ENCODE results near the gene PDCL2.

DNA sequence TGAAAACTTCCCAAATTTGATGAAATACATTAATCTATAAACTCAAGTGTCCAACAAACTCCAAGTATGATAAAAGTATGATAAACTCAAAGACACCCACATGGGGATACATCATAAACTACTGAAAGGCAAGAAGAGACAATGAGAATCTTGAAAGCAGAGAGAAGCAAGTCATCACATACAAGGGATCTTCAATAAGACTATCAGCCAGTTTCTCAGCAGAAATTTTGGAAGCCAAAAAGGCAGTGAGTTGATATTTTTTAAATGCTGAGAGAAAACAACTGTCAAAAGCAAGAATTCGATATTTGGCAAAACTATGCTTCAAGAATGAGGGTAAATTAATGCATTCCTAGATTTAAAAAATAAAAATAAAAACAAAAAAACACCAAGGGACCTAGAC lies 16.5 kb downstream of the PDCL2 start:
- no peak for TF ChIP-seq SP2 (IDR thresholded peaks at IDR 0.05; ENCODE audit: extremely low read depth, low read depth, low read length, poor library complexity, severe bottlenecking)
- TF ChIP-seq, protein P1, sequence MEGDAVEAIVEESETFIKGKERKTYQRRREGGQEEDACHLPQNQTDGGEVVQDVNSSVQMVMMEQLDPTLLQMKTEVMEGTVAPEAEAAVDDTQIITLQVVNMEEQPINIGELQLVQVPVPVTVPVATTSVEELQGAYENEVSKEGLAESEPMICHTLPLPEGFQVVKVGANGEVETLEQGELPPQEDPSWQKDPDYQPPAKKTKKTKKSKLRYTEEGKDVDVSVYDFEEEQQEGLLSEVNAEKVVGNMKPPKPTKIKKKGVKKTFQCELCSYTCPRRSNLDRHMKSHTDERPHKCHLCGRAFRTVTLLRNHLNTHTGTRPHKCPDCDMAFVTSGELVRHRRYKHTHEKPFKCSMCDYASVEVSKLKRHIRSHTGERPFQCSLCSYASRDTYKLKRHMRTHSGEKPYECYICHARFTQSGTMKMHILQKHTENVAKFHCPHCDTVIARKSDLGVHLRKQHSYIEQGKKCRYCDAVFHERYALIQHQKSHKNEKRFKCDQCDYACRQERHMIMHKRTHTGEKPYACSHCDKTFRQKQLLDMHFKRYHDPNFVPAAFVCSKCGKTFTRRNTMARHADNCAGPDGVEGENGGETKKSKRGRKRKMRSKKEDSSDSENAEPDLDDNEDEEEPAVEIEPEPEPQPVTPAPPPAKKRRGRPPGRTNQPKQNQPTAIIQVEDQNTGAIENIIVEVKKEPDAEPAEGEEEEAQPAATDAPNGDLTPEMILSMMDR (IDR thresholded peaks at IDR 0.05 in 2 of 3, conservative IDR thresholded peaks at IDR 0.05 in 1 of 3; ENCODE audit: insufficient read depth in 2 of 3, low read depth in 1 of 3, low read length in 3 of 3): no peak
- TF ChIP-seq, protein P2, sequence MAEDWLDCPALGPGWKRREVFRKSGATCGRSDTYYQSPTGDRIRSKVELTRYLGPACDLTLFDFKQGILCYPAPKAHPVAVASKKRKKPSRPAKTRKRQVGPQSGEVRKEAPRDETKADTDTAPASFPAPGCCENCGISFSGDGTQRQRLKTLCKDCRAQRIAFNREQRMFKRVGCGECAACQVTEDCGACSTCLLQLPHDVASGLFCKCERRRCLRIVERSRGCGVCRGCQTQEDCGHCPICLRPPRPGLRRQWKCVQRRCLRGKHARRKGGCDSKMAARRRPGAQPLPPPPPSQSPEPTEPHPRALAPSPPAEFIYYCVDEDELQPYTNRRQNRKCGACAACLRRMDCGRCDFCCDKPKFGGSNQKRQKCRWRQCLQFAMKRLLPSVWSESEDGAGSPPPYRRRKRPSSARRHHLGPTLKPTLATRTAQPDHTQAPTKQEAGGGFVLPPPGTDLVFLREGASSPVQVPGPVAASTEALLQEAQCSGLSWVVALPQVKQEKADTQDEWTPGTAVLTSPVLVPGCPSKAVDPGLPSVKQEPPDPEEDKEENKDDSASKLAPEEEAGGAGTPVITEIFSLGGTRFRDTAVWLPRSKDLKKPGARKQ (CRISPR knock-in tag; IDR thresholded peaks at IDR 0.05): no peak
- TF ChIP-seq NFE2 (IDR thresholded peaks at IDR 0.05; ENCODE audit: low read depth): no peak

Measured in K562 (cell line).